HG02623 (cell line): ENCODE results near the gene ASB2.

ENCODE experiments used
- ATAC-seq: cut with Tn5 transposase; IDR thresholded peaks from one replicate; pipeline ENCODE4 v1.9.1; 2021; ENCODE audit warnings: moderate library complexity; ENCODE audit not compliant: unreplicated experiment

ASB2 gene

DNA sequence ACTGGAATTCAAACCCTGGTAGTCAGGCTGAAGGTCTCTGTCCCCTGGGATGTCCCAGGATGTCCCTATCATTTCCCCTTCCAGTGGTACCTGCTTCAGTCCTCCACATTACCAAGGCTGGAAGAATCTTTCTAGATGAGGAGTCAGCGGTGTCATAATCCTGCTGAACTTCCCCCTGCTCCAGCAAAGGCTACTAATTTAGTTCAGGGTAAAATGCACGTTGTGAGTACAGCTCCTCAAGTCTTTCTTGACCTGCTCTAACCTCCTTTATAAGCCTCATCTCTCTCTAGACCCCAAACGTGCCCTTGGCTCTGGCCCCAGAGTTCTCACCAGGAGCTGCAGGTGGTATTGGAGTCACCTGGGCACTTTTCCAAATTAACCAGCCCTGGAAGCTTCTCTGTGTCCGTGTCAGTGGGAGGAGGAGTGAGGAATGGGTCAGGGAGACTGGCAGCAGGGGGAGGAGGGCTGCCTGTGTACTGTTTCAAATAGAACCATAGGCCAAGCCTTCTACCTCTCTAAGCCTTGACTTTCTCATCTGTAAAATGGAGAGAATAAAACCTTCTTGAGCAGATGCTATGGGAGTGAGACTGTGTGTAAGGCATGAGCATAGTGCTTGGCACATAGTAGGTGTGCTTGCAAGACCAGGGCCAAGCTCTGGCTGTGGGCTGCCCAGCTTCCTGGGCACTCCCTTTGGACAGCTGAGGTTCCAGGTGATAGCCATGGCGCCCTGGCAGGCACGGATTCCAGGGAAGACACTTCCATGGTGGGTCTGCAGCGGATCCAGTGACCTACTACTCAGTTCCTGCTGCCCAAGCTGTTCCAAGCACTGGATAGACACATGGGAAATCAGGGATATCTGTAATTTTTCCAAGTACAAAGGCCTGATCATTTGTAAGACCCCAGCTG is 24.5 kb downstream of the ASB2 start:
- ATAC-seq, result no peak

DNA sequence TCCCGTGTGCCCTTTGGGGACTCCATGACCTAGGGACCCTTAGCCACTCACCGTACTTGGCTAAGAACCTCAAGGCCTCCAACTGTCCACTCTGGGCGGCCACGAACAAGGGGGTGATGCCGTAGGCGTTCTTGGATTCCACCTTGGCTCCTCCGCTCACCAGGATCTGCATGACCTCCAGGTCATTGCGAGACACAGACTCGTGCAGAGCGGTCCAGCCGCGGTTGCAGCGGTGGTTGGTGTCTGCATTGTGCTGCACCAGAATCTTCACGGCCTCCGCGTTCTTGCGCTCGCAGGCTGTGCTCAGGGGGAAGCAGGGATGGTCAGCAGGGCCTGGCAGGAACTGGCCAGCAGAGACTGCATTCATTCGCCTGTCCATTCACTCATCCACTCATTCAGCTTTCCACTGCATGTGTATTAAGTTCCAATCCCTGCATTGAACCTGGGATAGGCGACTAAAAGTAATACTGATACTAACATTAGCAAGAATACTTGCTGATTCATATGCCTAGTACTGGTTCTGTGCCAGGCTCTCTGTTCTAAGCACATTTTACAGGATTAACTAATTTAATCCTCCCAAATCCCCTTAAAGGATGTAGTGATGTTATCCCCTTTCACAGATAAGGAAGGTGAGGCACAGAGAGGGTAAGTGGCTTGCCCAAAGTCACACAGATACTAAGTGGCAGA is 25.3 kb downstream of the ASB2 start:
- no peak for ATAC-seq

DNA sequence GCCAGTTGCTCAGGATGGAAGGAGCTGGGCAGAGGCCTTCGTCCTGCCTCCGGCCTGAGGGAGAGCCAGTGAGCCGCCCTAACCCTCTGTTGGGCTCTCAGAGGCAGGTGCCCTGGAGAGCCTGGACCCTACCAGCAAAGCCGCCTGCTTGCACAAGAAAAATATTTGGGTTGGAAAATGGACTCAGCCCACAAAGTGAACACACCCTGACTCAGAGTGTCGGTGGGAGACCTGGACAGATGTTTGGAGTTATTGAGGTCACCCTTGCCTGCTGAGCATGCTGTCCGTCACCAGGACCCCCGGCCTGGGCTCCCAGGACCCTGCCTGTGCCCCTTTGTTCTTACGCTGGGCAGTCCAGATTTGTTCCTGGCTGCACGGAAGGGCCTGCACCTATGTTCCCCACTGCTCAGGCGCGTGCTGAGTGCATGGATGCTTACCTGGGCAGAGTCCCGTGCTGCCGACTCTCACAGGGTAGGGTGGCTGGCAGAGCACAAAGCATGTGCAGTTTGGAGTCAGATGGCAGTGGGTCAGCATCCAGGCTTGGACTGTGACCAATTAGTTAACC is 26.8 kb downstream of the ASB2 start:
- no peak for ATAC-seq

DNA sequence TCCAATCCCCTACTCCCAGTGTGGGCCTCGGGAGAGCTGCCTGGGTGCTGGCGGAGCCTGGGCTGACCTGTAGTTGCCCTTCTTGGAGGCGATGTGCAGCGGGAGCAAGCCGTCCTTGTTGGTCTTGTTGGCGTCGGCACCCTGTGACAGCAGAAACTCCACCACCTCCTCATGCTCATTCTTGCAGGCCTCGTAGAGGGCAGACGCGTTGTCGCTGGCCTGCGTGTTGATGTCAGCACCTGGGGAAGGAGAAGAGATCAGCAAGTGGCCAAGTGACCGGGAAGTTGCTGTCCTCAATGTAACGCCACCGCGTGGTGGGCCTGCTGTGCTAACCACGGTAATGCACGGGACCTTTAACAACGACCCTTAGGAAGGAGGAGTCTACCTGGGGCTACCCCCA is 29.1 kb downstream of the ASB2 start:
- no peak for ATAC-seq

DNA sequence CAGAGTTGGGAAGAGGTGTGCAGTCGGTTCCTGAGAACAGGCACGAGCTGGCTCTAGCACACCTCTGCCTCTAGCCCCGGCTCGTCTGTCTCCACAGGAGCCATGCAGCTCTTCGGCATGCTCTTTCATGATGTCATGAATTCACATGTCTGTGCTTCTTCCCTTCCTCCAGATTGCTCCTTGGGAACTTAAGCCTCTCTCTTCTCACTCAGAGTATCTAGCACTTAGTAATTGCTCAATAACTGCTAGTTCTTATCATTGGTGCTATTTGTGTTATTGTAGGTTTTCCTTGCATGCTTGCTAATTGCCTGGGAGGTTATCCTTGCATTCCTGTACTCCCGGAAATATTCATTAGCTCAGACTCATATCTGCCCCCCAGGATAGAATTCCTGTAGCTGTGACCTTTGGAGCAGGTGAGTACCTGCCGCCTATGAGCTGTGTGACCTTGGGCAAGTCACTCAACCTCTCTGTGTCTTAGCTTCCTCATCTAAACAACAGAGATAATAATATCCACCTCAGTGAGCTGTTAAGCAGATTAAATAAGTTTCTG is 29.8 kb downstream of the ASB2 start:
- no peak for ATAC-seq

DNA sequence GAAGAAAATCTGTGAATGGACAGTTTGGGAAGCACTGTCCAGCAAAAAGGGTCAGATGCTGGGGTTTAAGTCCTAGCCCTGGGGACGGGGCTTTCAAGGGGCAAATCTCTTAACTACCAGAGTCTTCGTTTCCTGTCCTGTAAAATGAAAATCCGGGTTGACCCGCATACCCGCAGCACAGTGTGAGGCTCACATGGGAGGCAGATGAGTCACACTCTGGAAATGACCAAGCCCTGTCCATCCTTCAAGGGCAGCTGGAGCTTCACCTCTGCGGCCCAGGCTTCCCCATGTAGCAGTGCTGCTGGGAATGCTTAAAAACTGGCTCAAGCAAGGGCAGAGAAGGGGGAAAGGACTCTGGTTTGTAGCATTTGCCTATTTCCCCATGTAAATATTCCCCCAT is 30.3 kb downstream of the ASB2 start:
- ATAC-seq, result no peak

DNA sequence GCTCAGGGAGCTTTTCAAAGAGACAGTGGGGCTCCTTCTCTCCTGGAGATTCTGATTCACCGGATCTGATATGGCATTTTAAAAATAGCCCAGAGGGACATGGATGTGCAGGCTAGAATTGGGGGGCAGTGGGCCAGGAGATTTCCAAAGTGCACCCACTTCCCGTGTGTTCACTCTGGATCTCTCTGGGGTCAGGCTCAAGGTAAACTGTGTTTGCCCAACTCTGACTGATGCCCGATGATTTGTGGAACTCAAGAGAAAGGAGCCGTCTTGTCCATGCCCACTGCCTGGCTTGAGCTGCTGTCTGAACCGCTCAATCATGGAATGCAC is 31.3 kb downstream of the ASB2 start:
- ATAC-seq, result no peak

DNA sequence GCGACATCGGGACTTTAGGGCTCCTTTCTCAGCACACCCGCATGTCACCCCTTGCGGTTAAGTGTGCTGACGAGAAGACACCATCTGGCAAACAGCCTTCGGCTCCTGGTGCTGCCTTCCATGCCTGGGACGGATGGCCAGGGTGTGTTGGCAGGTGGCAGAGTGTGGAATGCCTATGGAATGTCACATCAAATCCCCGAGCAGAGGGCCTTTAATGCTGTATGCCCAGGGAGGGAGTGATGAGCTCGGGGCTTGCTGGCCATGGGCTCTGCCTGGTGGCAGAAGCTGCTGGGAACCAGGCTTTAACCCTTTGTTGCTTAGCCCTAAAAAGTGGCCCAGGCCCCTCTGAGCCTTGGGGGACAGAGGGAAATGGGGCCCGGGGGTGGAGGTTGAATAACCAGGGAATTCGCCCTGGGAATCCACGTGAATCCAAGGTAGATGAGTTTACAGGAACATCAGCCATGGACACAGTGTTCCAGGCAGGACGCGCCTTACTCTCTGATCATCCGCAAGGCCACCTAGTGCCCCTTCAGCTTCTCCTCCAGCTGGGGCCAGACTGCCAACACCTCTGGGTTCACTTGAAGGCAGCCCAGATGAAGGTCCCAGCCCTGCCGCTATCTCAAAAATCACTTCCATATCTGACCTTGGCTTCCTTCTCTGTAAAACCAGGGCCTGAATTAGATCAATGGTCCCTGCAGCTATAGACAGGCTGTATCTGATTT is 31.9 kb downstream of the ASB2 start:
- no peak for ATAC-seq

DNA sequence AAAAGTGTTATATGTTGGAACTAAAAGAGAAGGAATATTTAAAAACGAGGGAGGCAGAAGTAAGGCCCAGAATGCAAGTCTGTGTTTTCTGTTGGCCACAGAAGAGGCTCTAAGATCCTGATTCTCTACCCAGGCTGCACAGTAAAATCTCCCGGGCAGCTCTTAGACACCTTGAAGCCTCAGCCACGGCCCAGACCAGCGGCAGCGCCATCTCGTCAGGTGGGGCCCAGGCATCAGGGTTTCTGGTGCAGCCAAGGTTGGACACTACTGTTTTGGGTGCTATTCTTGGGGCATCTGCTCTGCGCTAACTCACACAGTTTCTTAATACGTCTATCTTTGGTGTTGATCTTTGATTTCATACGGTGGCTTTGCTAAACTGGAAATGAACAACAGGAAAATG is 32.4 kb downstream of the ASB2 start:
- no peak for ATAC-seq

DNA sequence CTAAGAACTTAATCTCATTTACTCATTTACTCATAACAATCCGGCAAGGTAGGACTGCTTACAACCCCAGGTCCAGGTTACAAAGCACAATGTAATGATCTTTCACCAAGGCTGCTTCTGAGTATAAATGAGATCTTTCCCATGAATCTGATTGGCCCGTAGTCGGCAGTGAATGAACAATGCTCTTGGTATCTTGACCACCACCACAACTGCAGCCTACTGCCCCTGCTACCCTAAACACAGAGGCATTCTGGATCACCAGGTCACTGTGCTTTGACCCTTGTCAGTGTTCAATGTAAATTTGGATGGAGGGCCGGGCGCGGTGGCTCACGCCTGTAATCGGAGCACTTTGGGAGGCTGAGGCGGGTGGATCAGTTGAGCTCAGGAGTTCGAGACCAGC is 33.3 kb downstream of the ASB2 start:
- ATAC-seq, result no peak

DNA sequence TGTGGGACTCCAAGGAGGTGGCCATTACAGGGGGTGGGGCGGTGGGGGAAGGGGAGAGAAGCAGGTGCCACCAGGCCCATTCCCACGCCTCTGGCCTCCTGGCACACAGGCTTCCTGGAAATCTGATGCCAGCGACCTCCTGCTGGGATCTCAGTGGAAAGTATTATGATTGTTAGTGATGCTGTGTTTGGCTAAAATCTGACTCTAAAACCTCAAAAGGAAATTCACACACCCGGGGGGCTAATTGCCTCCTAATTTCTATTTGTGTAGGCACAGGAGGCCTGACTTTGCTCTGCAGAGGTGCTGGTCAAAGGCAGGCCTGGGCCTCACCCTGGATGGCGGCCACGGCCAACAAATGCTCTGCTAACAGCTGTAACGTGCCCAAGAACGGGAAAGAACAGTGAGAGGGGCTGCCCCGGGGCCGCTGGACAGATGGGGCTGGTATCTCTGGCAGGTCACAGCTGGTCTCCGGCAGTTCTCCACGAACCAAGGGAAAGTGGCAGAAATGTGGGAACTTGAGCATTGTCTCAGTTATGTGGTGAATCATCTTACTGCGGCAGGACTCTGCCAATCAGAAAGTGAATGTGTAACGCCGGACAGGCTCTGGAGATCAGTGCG is 35.0 kb downstream of the ASB2 start:
- no peak for ATAC-seq

DNA sequence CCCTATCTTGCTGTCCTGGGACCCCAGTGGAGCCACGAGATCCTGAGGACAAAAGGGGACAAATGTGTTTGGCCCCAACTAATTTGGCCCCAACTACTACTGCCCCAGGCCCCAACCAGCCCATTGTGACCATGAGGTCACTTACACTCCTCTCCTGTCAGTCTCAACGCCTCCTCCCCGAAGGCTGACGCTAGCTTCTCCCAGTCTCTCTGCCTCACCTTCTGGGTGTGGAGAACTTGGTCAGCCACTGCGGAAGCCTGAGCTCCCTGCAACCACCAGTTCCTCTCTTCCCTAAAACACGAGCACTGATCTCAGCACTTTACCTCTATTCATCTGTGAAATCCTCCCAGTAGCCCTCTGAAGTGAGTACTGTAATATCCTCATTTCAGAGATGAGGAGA is 35.9 kb downstream of the ASB2 start:
- no peak for ATAC-seq

DNA sequence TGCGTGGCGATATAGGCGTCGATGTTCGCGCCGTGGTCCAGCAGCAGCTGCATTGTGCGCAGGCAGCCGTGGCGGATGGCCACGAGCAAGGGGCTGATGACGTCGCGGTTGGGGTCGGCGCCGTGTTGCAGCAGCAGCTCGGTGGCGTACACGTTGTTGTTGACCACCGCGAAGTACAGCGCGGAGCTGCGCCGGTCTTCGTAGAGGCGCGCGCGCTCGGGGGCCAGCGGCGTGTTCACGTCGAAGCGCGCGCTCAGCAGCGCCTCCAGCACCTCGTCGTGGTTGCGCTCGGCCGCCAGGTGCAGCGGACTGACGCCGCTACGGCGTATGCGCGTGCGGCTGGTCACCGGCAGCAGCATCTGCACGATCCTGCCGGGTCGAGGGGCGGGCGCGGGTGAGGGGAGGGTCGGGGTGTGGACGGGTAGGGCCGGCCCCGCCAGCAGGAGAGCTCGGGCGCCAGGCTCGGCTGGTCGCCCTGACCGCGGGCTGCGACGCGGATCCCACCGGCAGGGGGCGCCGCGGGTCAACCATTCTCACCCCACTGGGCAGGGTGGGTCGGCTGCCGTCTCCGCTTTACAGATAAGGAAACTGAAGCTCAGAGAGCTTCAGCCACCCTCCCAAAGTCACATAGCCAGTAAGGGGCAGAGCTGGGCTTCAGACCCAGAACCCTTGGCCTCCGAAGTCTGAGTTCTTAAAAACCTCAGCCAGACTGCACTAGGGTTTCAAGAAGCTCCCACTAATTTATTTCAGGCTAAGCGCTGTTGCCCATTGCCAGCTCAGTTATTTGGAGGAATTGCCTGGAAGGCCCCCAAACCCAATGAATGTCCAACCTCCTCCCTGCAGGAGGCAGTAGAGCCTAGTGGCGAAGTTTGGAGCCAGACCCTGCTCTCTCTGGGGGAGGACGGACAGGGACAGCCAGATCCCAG is 36.8 kb downstream of the ASB2 start:
- peak; percentile 91 for ATAC-seq

DNA sequence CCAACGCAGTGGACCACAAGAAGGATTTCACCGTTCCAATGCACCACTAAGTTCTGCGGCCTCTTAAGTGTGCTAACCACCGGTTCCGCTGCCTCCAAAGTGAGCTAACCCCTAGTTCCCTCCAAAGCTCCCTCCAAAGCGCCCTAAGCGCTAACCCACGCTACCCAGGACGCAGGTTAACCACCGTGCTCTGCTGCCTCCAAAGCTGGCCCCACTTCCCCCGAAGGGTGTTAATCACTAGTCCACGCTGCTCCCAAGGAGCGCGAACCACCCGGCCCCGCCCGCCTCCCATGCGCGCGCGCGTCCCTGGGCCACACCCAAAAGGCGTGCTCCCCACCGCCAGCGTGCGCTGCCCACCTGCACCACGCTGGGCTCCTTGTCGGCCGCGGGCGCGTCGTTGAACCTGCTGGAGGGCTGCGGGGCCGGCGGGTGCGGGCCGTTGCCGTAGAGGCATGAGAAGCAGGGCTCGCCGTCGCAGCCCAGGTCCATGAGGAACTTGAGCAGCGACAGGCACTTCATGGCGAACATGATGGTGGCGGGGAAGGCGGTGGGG is 37.5 kb downstream of the ASB2 start:
- ATAC-seq, result no peak

DNA sequence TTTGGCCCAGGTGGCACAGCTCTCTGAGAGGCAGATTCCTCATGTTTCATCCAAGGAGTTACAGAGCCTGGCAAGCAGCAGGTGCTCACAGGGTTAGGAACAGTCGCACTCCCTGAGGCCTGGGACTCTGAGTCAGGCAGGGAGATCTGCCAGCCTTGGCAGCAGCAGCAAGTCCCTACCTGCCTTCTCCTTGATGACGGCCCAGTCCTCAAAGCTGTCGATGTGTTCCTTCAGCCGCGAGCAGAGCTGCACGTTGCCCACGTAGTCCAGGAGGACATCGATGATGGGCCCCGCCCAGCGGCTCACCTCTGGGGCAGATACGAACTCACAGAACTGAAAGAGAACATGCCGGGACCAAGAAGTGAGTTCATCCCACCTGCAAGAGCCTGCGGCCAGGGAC is 38.9 kb downstream of the ASB2 start:
- ATAC-seq, result no peak

DNA sequence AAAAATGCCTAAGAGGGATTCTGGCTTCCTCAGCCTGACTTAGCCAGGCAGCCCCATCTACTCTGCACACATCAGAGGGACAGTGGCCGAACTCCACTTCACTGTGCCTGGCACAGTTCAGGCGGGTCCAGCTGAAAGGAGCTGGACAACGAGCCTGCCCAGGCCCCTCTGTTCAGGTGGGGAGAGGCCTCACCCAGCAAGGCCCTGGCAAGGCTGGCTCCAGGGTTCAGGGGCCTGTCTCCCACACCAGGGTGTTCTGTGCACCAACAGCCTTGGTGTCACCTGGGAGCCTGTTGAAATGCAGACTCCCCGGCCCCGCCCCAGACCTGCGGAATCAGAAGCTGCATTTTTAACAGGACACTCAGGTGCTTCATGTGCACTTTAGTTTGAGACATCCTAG is 39.4 kb downstream of the ASB2 start:
- ATAC-seq, result no peak

DNA sequence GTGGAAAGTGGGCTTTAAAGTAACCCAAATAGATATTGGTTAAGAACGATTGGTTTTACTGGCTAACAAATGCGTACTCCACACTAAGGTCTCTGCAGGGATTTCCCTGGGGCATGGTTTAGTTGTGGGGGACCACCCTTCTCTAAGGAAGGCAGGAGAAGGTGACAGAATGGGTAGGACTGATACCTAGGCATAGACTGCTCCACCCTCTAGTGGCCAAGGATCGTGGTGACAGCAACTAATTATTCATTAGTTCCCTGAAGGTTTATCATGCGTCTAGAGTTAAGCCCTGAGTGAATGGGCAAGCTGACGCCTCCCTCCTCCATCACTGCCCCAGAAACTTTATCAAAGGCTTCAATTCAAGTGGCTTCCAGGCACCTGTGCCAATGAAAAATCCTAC is 40.1 kb downstream of the ASB2 start:
- ATAC-seq, result no peak

DNA sequence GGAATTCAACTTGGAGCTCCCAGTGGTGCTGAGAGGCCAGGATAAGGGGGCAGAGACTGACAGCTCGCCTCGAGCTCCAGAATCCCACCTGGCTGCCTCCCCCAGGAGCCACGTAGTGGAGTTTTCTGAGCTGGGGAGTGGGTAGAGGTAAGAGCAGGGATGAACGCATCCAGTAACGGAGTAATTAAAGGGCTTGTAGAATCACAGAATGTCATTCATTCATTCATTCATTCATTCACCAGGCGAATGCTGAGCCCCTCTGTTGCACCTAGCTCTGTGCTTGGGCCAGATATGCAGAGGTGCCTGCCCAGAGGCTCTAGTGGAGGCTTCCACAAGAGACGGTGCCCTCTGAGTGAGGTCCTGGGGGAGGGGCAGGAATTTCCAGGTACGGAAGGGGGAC is 41.2 kb downstream of the ASB2 start:
- ATAC-seq, result no peak

DNA sequence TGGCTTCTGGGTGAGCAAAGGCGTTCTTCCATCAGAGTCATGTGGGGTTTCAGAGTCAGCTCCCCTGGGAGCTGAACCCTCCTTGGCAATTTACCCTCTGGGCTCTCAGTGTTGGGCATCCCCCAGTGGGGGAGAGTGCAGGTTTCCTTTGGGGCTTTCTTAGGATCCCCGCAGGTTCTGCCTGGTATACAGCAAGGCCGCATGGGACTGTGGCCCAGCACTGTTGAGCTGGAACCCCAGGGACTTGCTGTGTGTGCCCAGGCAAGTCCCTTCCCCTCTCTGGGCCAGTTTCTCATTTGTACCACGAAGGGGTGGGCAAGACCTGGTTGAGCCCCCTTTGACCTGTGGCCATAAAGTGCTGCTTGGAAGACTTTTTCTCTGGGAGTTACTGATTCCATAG is 43.7 kb downstream of the ASB2 start:
- no peak for ATAC-seq

DNA sequence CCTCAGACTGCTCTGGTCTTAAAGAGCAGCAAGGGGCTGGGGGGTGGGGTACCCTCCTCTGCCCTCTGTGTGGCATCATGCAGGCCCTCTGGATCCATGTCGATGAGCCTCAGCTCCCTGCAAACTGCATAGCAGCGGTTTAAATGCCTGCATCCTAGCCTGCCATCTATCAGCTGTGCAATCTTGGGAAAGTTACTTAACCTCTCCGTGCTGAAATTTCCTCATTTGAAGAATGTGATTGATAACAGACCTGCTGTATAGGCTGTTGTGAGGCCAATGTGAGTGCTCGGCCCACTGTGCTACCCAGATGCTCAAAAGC is 45.4 kb downstream of the ASB2 start:
- no peak for ATAC-seq
